Fibroblast of the aortic adventitia (primary cell): ENCODE results near the gene GPN2. TPM values are rescaled to one million over a fixed set of nuclear protein-coding genes. Genes with fewer than 3 reads are reported as not detected.

Source experiments
- DNase-seq: peaks from one replicate; pipeline ENCODE4 v3.0.0-alpha.2; 2010; ENCODE audit warnings: low read depth
- H3K4me3 ChIP-seq: 2 replicates; pipeline ENCODE4 v1.5.1; 2011; ENCODE audit warnings: low read depth, mild to moderate bottlenecking, control low read depth, low read length, moderate library complexity
- CTCF ChIP-seq: IDR thresholded peaks from 2 replicates; pipeline ENCODE4 v1.5.1; 2011; ENCODE audit warnings: mild to moderate bottlenecking, low read length, control low read depth, inconsistent platforms; ENCODE audit not compliant: insufficient read depth
- total RNA-seq: library from RNA; depleted of rRNA; stranded (reverse); fragments of >200 nt; gene quantifications from 2 replicates; pipeline ENCODE4 v1.2.3, GENCODE V29; 2012; ENCODE audit warnings: low replicate concordance

Gene GPN2
- total RNA-seq, 1 donor, result 7.0 TPM

- H3K4me3 ChIP-seq, result peak overlapping the region; percentile 99
- no peak for DNase-seq
- no peak for TF ChIP-seq CTCF
Observed at GRCh38 chr1:26900815-26901511, 10.9 kb upstream of the GPN2 start.

GRCh38 chr1:26900001-26900814, 10.1 kb upstream of the GPN2 start, which contains the start of gene GPATCH3:
Gene GPATCH3, minus strand, starts transcription at chr1:26900467. Its CDS starts 25 bp downstream, at chr1:26900442.
- TF ChIP-seq CTCF, result no peak
- peak within 1 kb of the TSS; percentile 99 for H3K4me3 ChIP-seq
- peak; percentile 97 for DNase-seq

- no peak overlapping the region for H3K4me3 ChIP-seq
- no peak for TF ChIP-seq CTCF
- DNase-seq, result no peak
Observed at GRCh38 chr1:26897351-26897750, 7.3 kb upstream of the GPN2 start.

DNA sequence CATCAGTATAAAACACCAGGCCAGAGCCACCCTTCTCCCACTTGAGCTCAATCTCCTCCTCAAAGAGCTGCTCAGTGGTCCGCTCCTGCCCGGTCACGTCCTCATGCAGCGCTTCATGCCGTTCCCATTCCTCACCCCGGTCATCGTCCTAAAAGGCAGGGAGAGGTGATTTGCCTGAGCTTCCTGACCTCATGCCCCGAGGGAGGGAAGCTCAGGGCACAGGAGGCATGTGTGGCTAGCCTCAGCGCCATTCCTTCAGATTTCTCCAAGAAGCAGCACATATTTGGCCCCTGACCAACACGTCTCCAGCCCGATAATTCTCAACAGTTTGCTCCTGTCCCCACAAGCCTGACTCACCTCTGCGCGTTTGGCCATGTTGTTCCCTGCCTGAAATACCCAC, 4.2 kb upstream of the GPN2 start:
- H3K4me3 ChIP-seq, result no peak overlapping the region
- no peak for DNase-seq
- no peak for TF ChIP-seq CTCF

- DNase-seq, result no peak
- peak overlapping the region; percentile 93 for H3K4me3 ChIP-seq
- no peak for TF ChIP-seq CTCF
Observed at GRCh38 chr1:26890467-26890796, 349 bp upstream of the GPN2 start.

DNA sequence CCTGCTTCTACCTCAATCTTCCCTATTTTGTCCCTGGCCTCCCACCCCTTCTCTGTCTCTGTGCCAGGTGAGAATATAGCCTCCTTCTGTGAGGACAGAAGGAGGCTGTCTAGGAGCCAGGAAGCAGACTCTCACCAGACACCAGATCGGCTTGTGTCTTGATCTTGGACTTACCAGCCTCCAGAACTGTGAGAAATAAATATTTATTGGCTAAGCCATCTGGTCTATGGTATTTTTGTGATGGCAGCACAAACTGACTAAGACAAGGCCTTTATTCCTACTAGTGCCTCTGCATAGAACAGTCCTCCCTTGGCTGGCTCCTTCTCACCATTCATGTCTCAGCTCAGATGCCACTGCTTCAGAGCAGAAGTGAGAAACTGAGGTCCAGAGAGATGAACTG, 1.9 kb downstream of the GPN2 start:
- no peak overlapping the region for H3K4me3 ChIP-seq
- DNase-seq, result no peak
- TF ChIP-seq CTCF, result no peak
